DOHH2 (cell line): Measurements from ENCODE around the gene UNG.

Source experiments
- H3F3A ChIP-seq: fragments of 200-600 bp; sonication (generic), shearing (Covaris generic); 2 replicates; pipeline ENCODE4 v1.6.0; 2016; ENCODE audit warnings: antibody characterized with exemption, mild to moderate bottlenecking; ENCODE audit not compliant: control insufficient read depth, insufficient read depth
- H3K27ac ChIP-seq: fragments of 200-600 bp; sonication (generic); 2 replicates; pipeline ENCODE4 v1.5.1; 2014; ENCODE audit warnings: low read depth, mild to moderate bottlenecking, low read length, moderate library complexity
- H3K27me3 ChIP-seq: fragments of 200-600 bp; sonication (generic); 2 replicates; pipeline ENCODE4 v1.6.1; 2014; ENCODE audit warnings: mild to moderate bottlenecking, low read length, mixed read lengths; ENCODE audit not compliant: control insufficient read depth
- H3K36me3 ChIP-seq: fragments of 200-600 bp; sonication (generic); 2 replicates; pipeline ENCODE4 v1.6.1; 2014; ENCODE audit warnings: mild to moderate bottlenecking, low read length, moderate library complexity, mixed read lengths; ENCODE audit not compliant: control insufficient read depth
- H3K4me1 ChIP-seq: fragments of 200-600 bp; sonication (generic); 2 replicates; pipeline ENCODE4 v1.6.1; 2014; ENCODE audit warnings: mild to moderate bottlenecking, low read length, mixed read lengths; ENCODE audit not compliant: control insufficient read depth
- H3K4me2 ChIP-seq: fragments of 200-600 bp; sonication (generic); 2 replicates; pipeline ENCODE4 v1.6.0; 2014; ENCODE audit warnings: mild to moderate bottlenecking, low read length, moderate library complexity
- H3K4me3 ChIP-seq: fragments of 200-600 bp; sonication (generic); 2 replicates; pipeline ENCODE4 v1.5.1; 2014; ENCODE audit warnings: mild to moderate bottlenecking, low read length, mixed read lengths
- H3K79me2 ChIP-seq: fragments of 200-600 bp; sonication (generic); 2 replicates; pipeline ENCODE4 v1.6.1; 2014; ENCODE audit warnings: mild to moderate bottlenecking, low read length, mixed read lengths; ENCODE audit not compliant: control insufficient read depth
- H3K9me2 ChIP-seq: fragments of 200-600 bp; sonication (generic); replicated peaks from 2 replicates; pipeline ENCODE4 v1.6.1; 2014; ENCODE audit warnings: mild to moderate bottlenecking, low read length, mixed read lengths; ENCODE audit not compliant: control insufficient read depth
- H3K9me3 ChIP-seq: fragments of 200-600 bp; sonication (generic); 2 replicates; pipeline ENCODE4 v1.6.1; 2014; ENCODE audit warnings: antibody characterized with exemption, low read length, mixed read lengths; ENCODE audit not compliant: control insufficient read depth, insufficient read depth
- H4K20me1 ChIP-seq: fragments of 200-600 bp; sonication (generic); 2 replicates; pipeline ENCODE4 v1.6.0; 2014; ENCODE audit warnings: low read depth, mild to moderate bottlenecking, antibody characterized with exemption, low read length, moderate library complexity; ENCODE audit not compliant: control insufficient read depth, insufficient read depth
- CTCF ChIP-seq: fragments of 200-600 bp; sonication (generic); IDR thresholded peaks from one replicate; pipeline ENCODE4 v1.5.1; 2014; ENCODE audit warnings: antibody characterized with exemption, mild to moderate bottlenecking, low read depth, low read length; ENCODE audit not compliant: poor library complexity, severe bottlenecking
- EZH2phosphoT487 ChIP-seq: fragments of 200-600 bp; sonication (generic); IDR thresholded peaks from 2 replicates; pipeline ENCODE4 v1.6.1; 2017; ENCODE audit warnings: borderline replicate concordance, mild to moderate bottlenecking, antibody characterized with exemption, low read length, moderate library complexity, mixed read lengths

UNG gene

GRCh38 chr12:109116611-109116949 is 19.2 kb downstream of the UNG start:
- H3K4me2 ChIP-seq, result no peak overlapping the region

GRCh38 chr12:109120095-109120494 is 22.7 kb downstream of the UNG start:
- Histone ChIP-seq H3K4me2 (no peak overlapping the region), H3K4me3 (no peak overlapping the region), H3K27ac (no peak overlapping the region), H3K9me2 (no peaks in the 10 kb centered on the region), H3K27me3 (peaks cover 8% of the 10 kb centered on the region), H3K4me1 (no peaks in the 10 kb centered on the region), H3K36me3 (no peaks in the 10 kb centered on the region), H3K9me3 (no peaks in the 10 kb centered on the region), H3F3A (no peaks in the 10 kb centered on the region), H4K20me1 (no peaks in the 10 kb centered on the region), H3K79me2 (no peaks in the 10 kb centered on the region)
- TF ChIP-seq EZH2phosphoT487 (no peak), CTCF (no peak)

More at GRCh38 chr12:109116611-109116949, 19.2 kb downstream of the UNG start:
- H3K9me2 ChIP-seq, result no peaks in the 10 kb centered on the region
- no peak overlapping the region for H3K4me3 ChIP-seq
- no peak overlapping the region for H3K27ac ChIP-seq
- no peaks in the 10 kb centered on the region for H4K20me1 ChIP-seq
- H3K4me1 ChIP-seq, result peaks cover 2% of the 10 kb centered on the region
- no peaks in the 10 kb centered on the region for H3K79me2 ChIP-seq
- TF ChIP-seq EZH2phosphoT487 (no peak), CTCF (no peak)
- 0 out of 2 replicates have a peak, but pooled peaks cover 3% of the 10 kb centered on the region for H3F3A ChIP-seq
- no peaks in the 10 kb centered on the region for H3K27me3 ChIP-seq
- no peaks in the 10 kb centered on the region for H3K36me3 ChIP-seq
- no peaks in the 10 kb centered on the region for H3K9me3 ChIP-seq

- TF ChIP-seq EZH2phosphoT487 (no peak), CTCF (no peak)
- H3K9me2 ChIP-seq, result no peaks in the 10 kb centered on the region
- H3K9me3 ChIP-seq, result no peaks in the 10 kb centered on the region
- H3K79me2 ChIP-seq, result no peaks in the 10 kb centered on the region
- H3F3A ChIP-seq, result no peaks in the 10 kb centered on the region
- no peak overlapping the region for H3K4me2 ChIP-seq
- no peaks in the 10 kb centered on the region for H3K4me1 ChIP-seq
- H3K36me3 ChIP-seq, result no peaks in the 10 kb centered on the region
- H3K27ac ChIP-seq, result no peak overlapping the region
- no peak overlapping the region for H3K4me3 ChIP-seq
- no peaks in the 10 kb centered on the region for H4K20me1 ChIP-seq
- H3K27me3 ChIP-seq, result peaks cover 9% of the 10 kb centered on the region
Observed at GRCh38 chr12:109120557-109120956, 23.2 kb downstream of the UNG start.
